HTERT RPE-1 (cell line): ENCODE results near the gene FGF1.

ENCODE experiments used
- in situ Hi-C: fragments of 300-500 bp; cut with MboI; formaldehyde crosslinking; loops from 4 replicates; pipeline ENCODE4 v1.14.3; 2020; ENCODE audit warnings: low sequenced_read_pairs

Gene FGF1

DNA sequence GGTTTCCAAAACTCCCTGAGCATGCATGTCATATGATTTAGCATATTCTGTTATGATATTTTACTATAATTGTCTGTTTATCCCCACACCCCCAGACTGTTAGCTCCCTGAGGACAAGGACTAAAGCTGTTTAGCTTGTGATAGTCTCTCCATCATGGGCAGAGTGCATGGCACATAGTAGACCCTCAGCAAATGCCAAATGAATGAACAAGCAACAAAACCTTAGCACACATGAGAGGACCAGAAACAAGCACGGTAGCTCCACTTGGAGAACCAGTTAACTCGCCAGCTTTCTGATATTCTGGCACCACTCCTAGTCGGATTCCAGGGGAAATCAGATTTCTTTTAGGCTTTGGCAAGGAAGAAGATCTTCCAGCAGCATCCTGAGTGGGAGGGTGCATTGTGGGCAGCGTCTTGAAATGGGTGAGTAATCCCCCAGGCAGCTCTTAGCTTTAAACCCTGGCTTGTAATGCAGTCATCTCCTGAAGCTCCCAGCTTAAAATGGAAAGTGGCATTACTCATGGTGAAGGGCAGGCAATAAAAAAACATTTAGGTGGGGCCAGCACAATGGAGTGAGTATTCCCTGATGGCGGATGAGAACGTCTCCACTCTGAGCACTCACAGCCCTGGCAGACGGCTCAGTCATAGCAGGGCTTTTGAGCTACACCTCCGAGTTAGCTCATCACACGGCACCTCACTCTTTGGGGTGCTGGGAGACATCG is 41.1 kb downstream of the FGF1 start:
- in situ Hi-C loops, result no loop called here

DNA sequence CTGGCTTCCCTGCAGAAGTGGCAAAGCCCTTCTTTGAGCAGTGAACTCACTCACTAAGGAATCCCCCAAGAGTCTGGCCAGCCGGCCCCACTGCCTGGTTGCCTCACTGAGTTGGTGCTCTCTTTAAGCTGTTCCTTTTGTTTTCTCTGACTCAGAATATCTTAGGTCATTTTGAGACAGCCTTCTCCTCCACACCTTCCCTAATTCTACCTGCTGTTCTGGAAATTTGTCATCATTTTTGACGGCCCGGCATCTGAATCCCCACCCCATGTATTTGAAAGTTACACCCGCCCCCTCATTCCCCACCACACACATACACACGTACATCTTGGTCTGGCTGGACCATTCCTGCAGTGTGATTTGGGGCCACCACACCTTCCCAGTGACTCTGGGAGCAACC is 41.8 kb downstream of the FGF1 start:
- in situ Hi-C loops, result no loop called here

DNA sequence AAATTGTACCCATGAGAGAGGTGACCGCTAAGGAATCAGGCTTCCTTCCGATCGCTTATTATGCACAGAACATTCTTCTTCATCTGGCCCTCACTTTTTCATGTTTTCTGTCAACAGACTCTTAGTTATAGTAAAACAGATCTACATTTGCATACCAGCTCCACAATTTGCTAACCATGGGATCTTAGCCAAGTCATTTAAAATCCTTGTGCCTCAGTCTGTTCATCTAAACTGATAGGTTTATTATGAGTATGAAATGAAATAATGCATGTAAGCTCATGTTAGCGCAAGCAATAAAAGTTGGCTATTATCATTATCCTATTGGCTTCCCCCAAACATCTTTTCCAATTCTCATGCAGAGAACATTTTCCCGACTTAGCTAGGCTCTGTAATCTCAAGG is 42.3 kb downstream of the FGF1 start:
- in situ Hi-C loops, result no loop called here

DNA sequence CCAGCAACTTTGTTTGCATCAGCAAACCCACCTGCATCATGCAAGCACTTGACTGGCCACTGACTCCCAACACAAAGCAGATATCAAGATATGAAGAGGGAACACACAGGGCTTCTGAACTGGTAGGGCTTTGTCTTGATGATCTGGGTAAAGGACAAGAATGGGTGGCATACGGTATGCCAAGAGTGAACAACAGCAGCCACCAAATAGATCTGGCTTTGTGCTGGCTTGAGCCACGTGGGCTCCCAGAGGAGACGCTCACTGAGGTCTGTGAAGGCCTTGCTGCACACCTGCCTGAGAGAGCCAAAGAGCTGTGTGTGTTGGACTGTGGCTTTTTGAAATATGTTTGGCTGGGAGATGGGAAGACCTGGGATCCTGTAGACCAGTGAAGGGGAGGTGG is 43.5 kb downstream of the FGF1 start:
- in situ Hi-C loops, result no loop called here

DNA sequence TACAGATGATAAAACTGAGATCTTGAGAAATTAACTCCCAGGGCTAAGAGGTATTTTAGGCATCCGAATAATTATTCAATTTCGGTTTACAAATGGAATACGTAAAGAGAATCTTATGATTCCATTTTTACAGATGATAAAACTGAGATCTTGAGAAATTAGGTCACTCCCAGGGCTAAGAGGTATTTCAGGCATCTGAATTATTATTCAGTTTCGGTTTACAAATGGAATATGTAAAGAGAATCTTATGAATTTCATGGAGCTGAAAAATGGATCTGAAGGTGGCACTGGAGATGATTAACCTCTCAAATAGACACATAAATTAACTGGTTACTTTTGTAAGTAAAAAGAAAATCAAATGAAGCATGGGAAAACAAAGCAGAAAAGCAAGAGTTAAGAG is 44.2 kb downstream of the FGF1 start:
- in situ Hi-C loops, result no loop called here

DNA sequence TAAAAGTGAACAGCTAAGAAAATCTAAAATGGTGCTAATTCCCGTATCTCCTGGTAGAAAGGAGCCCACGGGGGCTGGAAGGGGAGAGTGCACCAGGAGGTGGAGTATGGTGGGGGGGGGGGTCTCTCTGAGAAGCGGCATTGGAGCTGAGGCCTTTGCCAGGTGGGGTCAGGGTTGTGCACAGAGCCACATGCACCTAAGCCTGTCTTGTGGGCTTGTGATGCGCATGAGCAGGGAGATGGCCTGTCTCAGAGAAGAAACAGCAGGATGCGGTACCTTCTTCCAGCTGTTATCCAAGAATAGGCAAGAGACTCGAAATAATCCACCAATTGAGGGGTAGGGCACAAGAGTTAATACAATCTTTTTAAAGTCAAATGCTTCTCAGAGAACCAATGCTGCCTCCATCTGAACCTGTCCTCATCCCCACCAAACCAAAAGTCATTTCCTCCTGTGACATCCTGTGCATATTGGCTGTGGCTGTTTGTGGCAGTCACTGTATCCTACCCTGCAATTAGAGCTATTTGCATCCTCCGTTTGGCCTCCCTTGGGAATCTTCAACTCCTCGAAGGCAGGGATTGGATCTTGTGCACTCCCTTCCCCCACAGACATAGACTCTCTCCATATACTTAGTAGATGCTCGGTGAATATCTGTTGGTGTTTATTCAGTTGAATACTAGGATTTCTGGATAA is 45.4 kb downstream of the FGF1 start:
- in situ Hi-C loops, result no loop called here

DNA sequence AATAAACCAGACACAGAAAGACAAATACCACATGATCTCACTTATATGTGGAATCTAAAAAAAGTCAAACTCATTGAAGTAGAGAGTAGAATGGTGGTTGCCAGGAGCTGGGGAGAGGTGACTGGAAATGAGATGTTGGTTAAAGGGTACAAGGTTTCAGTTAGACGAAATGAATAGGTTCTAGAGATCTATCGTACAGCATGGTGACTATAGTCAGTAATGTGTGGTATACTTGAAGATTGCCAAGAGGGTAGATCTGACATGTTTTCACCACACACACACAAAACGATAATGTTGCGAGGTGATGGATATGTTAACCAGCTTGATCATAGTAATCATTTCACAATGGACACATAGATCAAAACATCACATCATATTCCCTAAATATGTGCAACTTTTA is 46.4 kb downstream of the FGF1 start:
- in situ Hi-C loops, result no loop called here

DNA sequence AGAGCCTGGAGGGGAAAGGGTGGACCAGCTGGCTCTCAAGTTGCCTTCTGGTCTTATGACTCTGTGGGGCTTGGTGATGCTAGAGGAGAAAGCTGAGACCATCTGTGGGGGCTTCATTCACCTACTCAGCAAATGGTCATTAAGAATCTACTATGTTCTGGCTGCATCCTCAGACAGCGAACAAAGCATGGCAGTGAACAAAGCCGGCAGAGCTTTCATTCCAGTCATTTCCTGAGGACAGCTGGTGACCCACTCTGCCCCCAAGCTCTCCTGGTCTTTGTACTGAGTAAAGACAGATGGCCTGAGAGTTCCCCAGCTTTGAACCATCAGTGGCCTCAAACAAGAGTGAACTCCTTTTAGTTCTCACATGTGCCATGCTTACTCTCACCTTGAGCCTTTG is 48.0 kb downstream of the FGF1 start:
- in situ Hi-C loops, result no loop called here

DNA sequence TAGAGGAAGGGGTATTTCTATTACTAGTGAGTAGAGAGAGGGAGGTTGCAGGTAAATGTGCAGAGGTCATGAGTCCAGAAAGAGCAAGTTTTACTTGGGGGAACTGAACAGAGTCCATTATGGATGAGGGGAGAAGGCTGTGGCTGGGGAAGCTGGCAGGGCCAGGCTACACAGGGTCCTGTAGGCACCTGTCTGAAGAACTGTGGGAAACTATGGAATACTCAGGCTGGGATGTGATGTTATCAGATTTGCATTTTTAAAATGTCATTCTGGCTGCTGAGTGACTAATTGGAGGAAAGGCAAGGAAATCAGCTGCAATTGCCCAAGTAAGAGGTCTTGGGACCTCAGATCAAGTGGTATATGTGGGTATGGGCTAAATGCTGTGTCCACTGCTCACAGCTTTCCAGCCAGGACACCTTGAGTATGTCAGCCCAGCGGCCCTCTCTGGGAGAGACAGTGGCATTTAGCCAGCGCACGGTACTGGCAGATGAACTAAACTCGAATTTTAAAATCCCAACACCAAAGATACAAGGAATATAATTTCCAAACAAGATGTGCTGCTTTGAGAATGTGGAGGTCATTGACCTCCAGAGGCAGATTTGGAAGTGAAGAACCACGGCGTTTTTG is 49.1 kb downstream of the FGF1 start:
- in situ Hi-C loops, result no loop called here

DNA sequence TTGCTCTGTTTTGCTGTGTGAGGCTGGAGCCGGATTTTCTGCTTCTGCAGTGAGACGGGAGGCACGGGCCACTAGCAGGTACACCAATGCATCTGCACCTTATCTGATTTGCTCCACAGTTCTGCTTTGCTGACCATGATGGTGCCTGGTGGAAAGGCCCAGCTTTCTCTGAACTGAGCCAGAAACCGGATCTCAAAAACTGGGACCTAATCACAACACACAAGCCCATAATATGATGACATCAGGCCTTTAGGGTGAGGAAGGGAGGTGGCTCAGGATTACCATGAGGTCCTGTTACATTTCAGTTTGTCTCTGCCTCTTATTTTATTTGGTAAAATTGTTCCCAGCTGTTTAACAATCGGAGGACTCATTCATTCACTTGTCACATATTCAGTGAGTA is 49.8 kb downstream of the FGF1 start:
- in situ Hi-C loops, result no loop called here

DNA sequence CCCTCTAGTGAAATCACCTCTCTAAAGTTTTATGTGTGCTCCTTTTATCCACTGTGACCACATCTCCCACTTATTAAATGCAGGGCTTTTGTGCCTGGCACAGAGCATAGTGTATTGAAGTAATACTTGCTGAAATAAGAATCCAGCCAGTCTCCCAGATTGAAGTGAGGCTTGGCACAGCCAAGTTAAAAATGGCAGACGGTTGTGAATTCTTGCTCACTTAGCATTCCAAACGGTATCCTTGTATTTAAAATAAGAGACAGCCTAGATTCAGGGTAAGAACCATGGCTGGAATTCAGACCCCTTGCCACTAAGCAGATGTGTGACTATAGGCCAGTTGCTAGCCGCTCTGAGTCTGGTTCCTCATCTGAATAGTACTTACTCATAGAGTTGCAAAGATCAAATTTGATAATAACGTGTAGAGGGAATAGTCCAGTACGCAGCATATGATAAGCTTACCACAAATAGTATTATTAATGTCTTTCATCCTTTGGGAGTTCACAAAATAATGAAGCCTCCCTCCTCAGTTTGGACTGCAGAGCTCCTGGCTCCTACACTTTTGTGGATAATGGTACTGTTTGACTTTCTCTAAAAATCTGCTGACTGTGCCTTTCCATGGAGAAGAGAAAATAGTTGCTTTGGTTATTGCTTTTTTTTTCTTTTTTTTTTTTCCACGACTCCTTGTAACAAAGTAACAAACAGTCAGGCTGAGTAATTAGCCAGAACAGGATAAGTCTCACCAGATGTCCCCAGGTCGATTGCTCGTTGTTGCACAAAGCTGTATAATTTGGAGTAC is 51.5 kb downstream of the FGF1 start:
- in situ Hi-C loops, result no loop called here

DNA sequence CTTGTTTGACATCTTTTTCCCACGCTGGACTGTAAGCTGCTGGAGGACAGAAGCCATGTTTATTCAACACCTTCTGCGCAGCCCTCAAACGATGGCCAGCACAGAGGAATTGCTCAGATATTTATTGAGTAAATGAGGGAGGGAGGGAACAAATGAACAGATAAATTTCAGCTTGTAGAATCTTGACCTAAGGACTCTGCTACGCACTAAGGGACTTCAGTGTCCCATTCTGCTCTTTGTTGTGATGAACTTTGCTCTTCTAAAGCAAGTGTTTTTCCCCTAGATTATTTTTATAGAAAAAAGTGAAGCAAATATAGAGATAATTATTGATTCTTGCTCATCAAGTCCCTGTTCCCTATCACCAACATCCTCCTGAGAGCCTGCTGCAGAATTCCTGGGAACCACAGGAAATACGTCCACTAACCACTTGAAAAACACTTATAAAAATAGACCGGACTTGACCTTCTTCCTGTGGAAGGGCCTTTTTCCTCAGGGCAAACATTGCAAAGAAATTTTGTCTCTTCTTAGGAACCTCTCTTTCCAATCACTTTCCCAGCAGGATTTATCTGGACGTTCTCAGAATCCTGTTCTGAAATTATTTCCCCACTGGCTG is 54.9 kb downstream of the FGF1 start:
- in situ Hi-C loops, result no loop called here

DNA sequence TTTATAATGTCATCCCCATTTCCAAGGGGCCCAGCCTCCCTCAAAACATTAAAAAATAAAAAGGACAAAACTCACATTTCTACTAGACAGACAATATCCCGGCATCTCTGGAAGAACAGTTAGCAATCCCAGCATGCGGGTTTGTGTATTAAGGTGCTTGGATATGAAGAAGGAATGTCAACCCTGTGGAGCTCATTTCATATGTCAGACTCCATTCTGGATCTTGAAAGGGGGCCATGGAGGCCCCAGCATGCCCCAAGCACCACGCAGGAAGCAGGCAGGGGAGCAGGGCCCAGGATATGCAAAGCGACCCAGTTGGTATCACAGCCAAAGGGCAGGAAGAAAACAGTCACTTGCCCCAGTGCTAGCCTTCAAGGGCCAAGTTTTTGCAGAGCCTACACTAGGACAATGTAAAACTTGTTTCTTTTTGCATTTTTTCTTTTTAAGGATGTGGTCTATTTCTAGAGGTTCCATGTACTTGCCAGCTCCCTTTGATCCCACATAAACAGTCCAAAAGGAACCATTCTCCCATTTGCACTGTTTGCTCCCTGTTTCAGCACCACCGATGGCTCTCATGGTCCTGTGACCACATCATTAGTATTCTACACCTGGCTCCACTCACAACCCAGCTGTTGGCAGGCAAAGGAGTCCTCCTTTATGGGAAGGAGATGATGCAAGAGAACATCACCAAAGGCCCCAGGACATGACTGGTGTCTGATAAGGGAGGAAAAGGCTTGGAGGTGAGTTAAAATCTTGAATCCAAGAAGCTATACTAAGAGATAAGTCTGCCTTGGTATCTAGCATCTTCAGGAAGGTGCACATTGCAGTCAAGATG is 58.3 kb downstream of the FGF1 start:
- in situ Hi-C loops, result no loop called here

DNA sequence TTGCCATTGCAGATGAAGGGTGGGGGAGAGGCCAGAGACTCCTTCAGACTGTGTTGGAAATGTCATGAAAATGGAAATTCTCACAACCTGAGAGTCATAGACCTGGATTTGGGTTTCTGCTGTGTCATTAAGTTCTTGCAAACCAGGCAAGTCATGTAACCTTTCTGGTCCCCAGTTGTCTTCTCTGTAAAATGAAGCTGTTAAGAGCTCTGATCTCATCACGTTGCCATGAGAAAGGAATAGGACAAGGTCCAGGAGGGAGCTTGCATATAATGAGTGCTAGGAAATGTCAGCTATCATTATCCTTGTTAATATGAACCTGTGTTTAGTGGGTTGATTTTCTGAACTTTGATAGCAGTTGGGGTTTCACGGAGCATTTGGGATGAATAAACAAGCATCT is 59.1 kb downstream of the FGF1 start:
- in situ Hi-C loops, result no loop called here

DNA sequence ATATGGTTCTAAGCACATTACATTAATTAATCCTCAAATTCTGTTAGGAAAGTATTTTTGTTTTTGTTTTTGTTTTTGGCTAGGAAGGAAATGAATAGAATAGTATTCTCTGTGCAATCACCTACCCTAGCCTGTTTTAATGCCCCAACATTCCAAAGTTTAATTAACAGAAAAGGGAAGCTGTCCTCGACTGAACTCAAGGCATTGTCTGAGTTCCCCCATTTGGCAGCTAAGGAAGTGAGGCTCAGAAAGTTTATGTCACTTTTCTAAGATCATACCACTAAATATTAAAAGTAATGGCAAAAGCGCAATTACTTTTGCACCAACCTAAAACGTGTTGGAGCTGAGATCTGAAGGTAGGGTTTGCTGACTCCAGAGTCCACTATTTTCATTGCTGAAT is 59.8 kb downstream of the FGF1 start:
- in situ Hi-C loops, result no loop called here

DNA sequence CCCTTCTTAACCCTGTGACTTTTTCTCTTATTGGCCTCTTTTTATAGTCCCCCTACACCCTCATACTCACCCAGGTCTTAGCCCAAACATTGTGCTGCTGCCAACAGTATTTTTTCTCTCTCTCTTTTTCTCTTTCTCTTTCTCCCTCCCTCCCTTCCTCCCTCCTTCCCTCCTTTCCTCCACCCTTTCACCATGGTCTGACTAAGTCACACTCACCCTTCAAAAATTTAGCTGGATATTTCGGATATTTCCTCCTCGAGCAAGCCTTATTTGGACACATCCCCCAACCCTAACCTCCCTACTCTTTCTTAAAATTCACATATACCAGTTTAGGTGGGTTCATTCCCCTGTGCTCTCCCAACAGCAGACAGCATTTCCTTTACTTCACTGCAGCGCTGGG is 64.7 kb downstream of the FGF1 start:
- in situ Hi-C loops, result no loop called here

DNA sequence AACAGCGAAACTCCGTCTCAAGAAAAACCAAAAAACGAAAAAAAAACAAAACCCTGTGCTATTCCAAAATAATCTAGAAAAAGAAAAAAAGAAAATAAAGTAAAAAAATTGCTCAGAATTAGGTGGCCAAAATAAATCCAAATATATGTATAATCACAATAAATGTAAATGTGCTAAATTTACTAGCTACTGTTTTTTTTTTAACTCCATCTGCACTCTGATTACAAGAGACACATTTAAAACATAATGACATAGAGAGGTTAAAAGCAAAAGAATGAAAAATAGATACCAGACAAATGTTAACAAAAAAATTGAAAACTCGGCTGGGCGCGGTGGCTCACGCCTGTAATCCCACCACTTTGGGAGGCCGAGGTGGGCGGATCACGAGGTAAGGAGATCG is 66.1 kb downstream of the FGF1 start:
- in situ Hi-C loops, result no loop called here

DNA sequence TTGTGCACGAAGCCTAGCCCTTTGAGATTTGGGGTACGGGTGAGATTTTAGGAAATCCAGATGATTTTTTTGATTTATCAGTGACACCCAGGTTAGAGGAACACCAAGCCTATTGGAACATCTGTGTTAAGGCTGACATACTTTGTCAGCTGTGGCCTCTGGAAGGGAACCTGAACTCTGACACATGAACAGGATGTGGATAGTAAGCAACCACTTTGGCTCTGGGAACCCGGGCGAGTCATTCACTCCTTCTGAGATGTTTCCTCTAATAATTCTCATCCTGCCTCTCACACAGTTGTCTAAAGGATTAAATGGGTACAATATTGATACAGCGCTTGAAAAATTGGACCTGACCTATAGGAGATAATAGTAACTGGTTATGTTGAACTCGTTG is 67.8 kb downstream of the FGF1 start:
- in situ Hi-C loops, result no loop called here

DNA sequence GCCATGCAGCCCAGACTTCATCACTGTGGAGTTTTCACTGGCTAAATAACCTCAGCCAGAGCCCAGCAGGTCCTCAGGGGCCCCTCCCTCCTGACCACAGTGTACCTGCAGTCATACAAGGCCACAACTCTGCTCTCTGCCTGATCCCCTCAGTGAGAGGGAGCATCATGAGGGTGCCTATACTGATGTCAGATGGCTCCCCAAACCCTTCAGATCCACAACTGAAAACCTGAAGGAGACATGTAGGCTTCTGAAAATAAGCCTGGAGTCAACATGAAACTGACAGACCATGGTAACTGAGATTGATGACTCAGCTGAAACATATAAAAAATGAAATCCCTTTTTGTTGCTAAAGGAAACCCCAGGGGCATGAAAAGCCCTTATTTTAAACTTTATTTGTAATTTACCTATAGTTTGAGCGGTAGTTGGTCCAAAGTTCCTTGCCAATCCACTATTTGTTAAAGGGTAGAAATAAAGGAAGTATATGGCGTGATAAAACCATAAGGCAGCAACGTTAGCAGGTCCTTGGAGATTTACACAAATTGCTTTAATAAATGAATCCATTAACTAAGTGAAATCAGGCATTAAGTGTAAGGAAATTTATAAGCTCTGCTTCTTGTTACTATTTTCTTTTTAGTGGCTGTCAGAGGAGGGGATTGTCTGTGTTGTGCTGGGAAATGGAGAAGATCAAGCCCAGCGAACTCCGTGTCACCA is 68.3 kb downstream of the FGF1 start:
- in situ Hi-C loops, result no loop called here

DNA sequence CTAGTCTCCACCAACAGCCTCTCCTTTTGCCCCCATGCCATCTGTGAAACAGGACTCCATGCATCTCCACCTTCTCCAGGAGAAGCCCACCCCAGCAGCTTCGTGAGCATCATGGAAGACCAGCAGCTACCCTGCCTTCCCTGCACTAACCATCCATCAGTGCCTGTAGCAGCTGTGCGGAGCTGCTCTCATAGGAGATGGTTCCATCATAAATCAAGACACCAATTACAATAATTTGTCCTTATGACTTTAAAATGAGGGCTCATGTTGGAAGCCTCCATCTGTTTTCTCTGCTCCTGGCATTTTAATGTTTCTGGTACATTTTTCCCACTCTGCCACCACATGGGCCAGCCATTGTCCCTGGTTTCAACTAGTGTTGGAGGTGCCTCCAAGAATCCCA is 69.9 kb downstream of the FGF1 start:
- in situ Hi-C loops, result no loop called here
